HG03280 (cell line): ENCODE results near the gene MDM2.
"Not testable (repeated sequence)": the region's sequence is repeated elsewhere in the genome, so short reads cannot be mapped to it uniquely, and the experiment has no call there.

Experiments used
- ATAC-seq: cut with Tn5 transposase; IDR thresholded peaks from one replicate; pipeline ENCODE4 v1.9.1; 2021; ENCODE audit warnings: mild to moderate bottlenecking, moderate library complexity; ENCODE audit not compliant: unreplicated experiment

Gene MDM2

GRCh38 chr12:68825569-68826217, 17.7 kb downstream of the MDM2 start:
- no peak for ATAC-seq

GRCh38 chr12:68827895-68828671, 20.1 kb downstream of the MDM2 start:
- no peak for ATAC-seq

- no peak for ATAC-seq
These were observed 20.7 kb downstream of the MDM2 start for GRCh38 chr12:68828672-68829068.

GRCh38 chr12:68831272-68831671, 23.3 kb downstream of the MDM2 start:
- ATAC-seq: no peak

- ATAC-seq: no peak
These were observed 23.9 kb downstream of the MDM2 start for GRCh38 chr12:68831751-68832503.

GRCh38 chr12:68832504-68832867, 24.5 kb downstream of the MDM2 start:
- no peak for ATAC-seq

GRCh38 chr12:68833508-68833907, 25.5 kb downstream of the MDM2 start:
- no peak for ATAC-seq

GRCh38 chr12:68835333-68835908, 27.4 kb downstream of the MDM2 start:
- ATAC-seq: no peak

- no peak for ATAC-seq
These were observed 29.2 kb downstream of the MDM2 start for GRCh38 chr12:68837215-68837614.

- no peak for ATAC-seq
These were observed 30.3 kb downstream of the MDM2 start for GRCh38 chr12:68838046-68838886.

- no peak for ATAC-seq
These were observed 31.5 kb downstream of the MDM2 start for GRCh38 chr12:68839183-68840147.

- ATAC-seq: not testable (repeated sequence)
These were observed 33.2 kb downstream of the MDM2 start for GRCh38 chr12:68841175-68841574.

- no peak for ATAC-seq
These were observed 33.7 kb downstream of the MDM2 start for GRCh38 chr12:68841717-68842116.

GRCh38 chr12:68842123-68842522, 34.1 kb downstream of the MDM2 start:
- ATAC-seq: no peak

GRCh38 chr12:68842784-68843567, 35.0 kb downstream of the MDM2 start:
- no peak for ATAC-seq

- no peak for ATAC-seq
These were observed 36.4 kb downstream of the MDM2 start for GRCh38 chr12:68844318-68844745.

- no peak for ATAC-seq
These were observed 37.1 kb downstream of the MDM2 start for GRCh38 chr12:68844788-68845695.

- ATAC-seq: no peak
These were observed 38.8 kb downstream of the MDM2 start for GRCh38 chr12:68846811-68847210.
